OCI-LY1 (cell line): ENCODE data around the gene C11orf21.

Source experiments
- H2AFZ ChIP-seq: fragments of 200-600 bp; sonication (generic), shearing (Covaris generic); 2 replicates; pipeline ENCODE4 v1.6.0; 2014; ENCODE audit warnings: antibody characterized with exemption, mild to moderate bottlenecking, low read length
- H3F3A ChIP-seq: fragments of 200-600 bp; sonication (generic), shearing (Covaris generic); 2 replicates; pipeline ENCODE4 v1.6.0; 2014; ENCODE audit warnings: mild to moderate bottlenecking, antibody characterized with exemption, low read length, moderate library complexity; ENCODE audit not compliant: insufficient read depth
- H3K27ac ChIP-seq: fragments of 200-600 bp; sonication (generic); 2 replicates; pipeline ENCODE4 v1.5.1; 2014; ENCODE audit warnings: low read length, mixed run types, mild to moderate bottlenecking, low read depth; ENCODE audit not compliant: poor library complexity, severe bottlenecking
- H3K27me3 ChIP-seq: fragments of 200-600 bp; sonication (generic); 2 replicates; pipeline ENCODE4 v1.6.0; 2014; ENCODE audit warnings: antibody characterized with exemption, mild to moderate bottlenecking, low read length, moderate library complexity; ENCODE audit not compliant: insufficient read depth
- H3K36me3 ChIP-seq: fragments of 200-600 bp; sonication (generic); 2 replicates; pipeline ENCODE4 v1.6.1; 2014; ENCODE audit warnings: mild to moderate bottlenecking, antibody characterized with exemption, low read length, moderate library complexity, mixed read lengths; ENCODE audit not compliant: insufficient read depth
- H3K4me1 ChIP-seq: fragments of 200-600 bp; sonication (generic); 2 replicates; pipeline ENCODE4 v1.5.1; 2014; ENCODE audit warnings: mild to moderate bottlenecking, low read length, moderate library complexity; ENCODE audit not compliant: insufficient read depth, severe bottlenecking
- H3K4me2 ChIP-seq: fragments of 200-600 bp; sonication (generic), shearing (Covaris generic); 2 replicates; pipeline ENCODE4 v1.6.1; 2014; ENCODE audit warnings: low read length
- H3K4me3 ChIP-seq: fragments of 200-600 bp; sonication (generic); 2 replicates; pipeline ENCODE4 v1.5.1; 2014; ENCODE audit warnings: low read length, low read depth, mild to moderate bottlenecking, mixed read lengths; ENCODE audit not compliant: poor library complexity, severe bottlenecking
- H3K79me2 ChIP-seq: fragments of 200-600 bp; shearing (Covaris generic); 2 replicates; pipeline ENCODE4 v1.6.1; 2016; ENCODE audit warnings: mixed run types, low read length, mixed read lengths; ENCODE audit not compliant: insufficient read depth
- H3K9ac ChIP-seq: fragments of 200-600 bp; sonication (generic), shearing (Covaris generic); 2 replicates; pipeline ENCODE4 v1.6.1; 2014; ENCODE audit warnings: mild to moderate bottlenecking, low read length, mixed read lengths
- H3K9me2 ChIP-seq: fragments of 200-600 bp; sonication (generic), shearing (Covaris generic); 2 replicates; pipeline ENCODE4 v1.6.1; 2014; ENCODE audit warnings: low read depth, mild to moderate bottlenecking, low read length, mixed read lengths
- H3K9me3 ChIP-seq: fragments of 200-600 bp; shearing (Covaris generic); 2 replicates; pipeline ENCODE4 v1.6.1; 2014; ENCODE audit warnings: low read length, mixed read lengths
- H4K20me1 ChIP-seq: fragments of 200-600 bp; sonication (generic), shearing (Covaris generic); 2 replicates; pipeline ENCODE4 v1.6.0; 2016; ENCODE audit warnings: mild to moderate bottlenecking, low read length; ENCODE audit not compliant: insufficient read depth
- CTCF ChIP-seq: fragments of 200-600 bp; sonication (generic), shearing (Covaris generic); IDR thresholded peaks from 2 replicates; pipeline ENCODE4 v1.5.1; 2017; ENCODE audit warnings: mild to moderate bottlenecking, antibody characterized with exemption, low read length, moderate library complexity, mixed read lengths
- EZH2 ChIP-seq: fragments of 200-600 bp; sonication (generic), shearing (Covaris generic); IDR thresholded peaks from 2 replicates; pipeline ENCODE4 v1.8.0; 2017; ENCODE audit warnings: borderline replicate concordance, mixed run types, mild to moderate bottlenecking, antibody characterized with exemption, low read length, moderate library complexity, mixed read lengths

C11orf21 gene

DNA sequence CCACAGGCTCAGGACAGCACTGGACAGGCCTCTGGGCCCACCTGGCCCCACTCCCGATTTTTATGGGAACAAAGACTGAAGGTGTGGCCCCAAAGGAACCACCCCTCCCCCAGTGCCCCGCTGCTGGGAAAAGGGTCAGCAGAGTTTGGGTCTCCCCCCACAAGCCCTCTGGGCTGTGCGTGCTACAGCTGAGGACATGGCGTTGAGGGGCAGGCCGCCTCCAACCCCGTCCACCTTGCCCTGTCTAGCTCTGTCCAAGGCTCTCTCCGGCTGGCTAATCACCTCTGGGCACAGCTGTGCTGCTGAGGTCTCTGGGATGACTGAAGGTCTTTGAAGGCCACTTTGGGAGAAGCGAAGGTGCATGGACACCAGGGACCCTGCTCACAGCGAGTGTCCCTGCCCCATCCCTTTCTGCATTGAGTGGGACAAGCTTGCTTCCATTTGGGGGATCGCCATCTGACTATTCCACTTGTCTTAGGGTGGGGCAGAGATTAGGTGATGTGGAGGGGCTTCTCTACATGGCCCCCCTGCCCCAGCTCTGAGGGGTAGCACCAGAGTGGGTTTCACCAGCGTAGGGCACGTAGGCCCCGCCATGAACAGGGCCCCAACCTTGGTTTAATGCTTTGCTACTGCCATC is 37.9 kb downstream of the C11orf21 start:
- no peaks in the 10 kb centered on the region for H3K9me3 ChIP-seq
- H3K27ac ChIP-seq: no peak overlapping the region
- no peaks in the 10 kb centered on the region for H3K79me2 ChIP-seq
- no peaks in the 10 kb centered on the region for H3K9me2 ChIP-seq
- H4K20me1 ChIP-seq: no peaks in the 10 kb centered on the region
- H3F3A ChIP-seq: no peaks in the 10 kb centered on the region
- no peaks in the 10 kb centered on the region for H3K4me1 ChIP-seq
- H3K9ac ChIP-seq: no peak overlapping the region
- no peak overlapping the region for H2AFZ ChIP-seq
- no peak for TF ChIP-seq EZH2
- TF ChIP-seq CTCF: no peak
- no peak overlapping the region for H3K4me3 ChIP-seq
- no peaks in the 10 kb centered on the region for H3K36me3 ChIP-seq
- no peak overlapping the region for H3K4me2 ChIP-seq
- H3K27me3 ChIP-seq: no peaks in the 10 kb centered on the region; the same call in 1 of the 2 replicates

- Histone ChIP-seq H3K27ac (no peak overlapping the region), H3K4me3 (no peak overlapping the region), H3K9me3 (no peaks in the 10 kb centered on the region), H3K4me2 (no peak overlapping the region), H3K36me3 (no peaks in the 10 kb centered on the region), H3K79me2 (no peaks in the 10 kb centered on the region), H2AFZ (no peak overlapping the region), H3K27me3 (no peaks in the 10 kb centered on the region; the same call in 1 of the 2 replicates), H3K9me2 (no peaks in the 10 kb centered on the region), H3K4me1 (no peaks in the 10 kb centered on the region), H3K9ac (no peak overlapping the region), H3F3A (no peaks in the 10 kb centered on the region), H4K20me1 (no peaks in the 10 kb centered on the region)
- no peak for TF ChIP-seq CTCF
- no peak for TF ChIP-seq EZH2
Observed at GRCh38 chr11:2263071-2263565, 38.6 kb downstream of the C11orf21 start.

DNA sequence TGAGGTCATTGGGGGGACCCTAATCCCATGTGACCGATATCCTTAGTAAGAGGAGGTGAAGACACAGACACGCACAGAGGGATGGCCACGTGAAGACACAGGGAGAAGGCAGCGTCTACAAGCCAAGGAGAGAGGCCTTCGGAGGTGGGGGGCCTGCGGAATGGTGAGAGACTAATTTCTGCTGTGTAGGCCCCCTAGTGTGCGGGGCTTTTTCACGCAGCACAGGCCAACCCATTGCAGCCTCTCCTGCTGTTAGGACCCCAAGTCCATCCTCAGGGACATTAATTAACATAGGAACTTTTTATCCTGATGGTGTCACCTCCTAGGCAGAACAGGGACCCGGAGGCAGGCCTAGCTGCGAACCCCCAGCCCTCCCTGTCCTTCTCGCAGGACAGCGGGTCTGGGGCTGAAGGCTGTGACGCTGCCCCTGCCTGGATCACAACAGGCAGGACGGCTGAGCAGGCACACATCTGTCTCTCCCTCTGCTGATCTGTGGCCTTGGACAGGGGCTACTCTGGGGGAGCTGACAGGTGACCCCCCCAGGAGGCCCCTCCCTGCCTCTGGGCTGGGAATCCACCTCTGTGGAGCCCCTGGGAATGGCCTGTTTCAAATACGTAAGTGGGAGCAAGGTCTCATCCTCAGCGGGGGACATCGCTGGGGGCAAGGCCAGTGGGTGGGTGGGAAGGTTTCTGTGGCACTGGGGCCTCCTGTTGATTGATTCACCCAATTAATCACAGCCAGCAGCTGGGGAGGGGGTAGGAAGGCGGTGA is 39.2 kb downstream of the C11orf21 start:
- H3K9me3 ChIP-seq: no peaks in the 10 kb centered on the region
- no peak overlapping the region for H3K4me2 ChIP-seq
- H3K27ac ChIP-seq: no peak overlapping the region
- H3K36me3 ChIP-seq: no peaks in the 10 kb centered on the region
- H3K79me2 ChIP-seq: no peaks in the 10 kb centered on the region
- TF ChIP-seq EZH2 (no peak), CTCF (no peak)
- H3K27me3 ChIP-seq: no peaks in the 10 kb centered on the region; the same call in 1 of the 2 replicates
- no peak overlapping the region for H2AFZ ChIP-seq
- no peak overlapping the region for H3K9ac ChIP-seq
- no peak overlapping the region for H3K4me3 ChIP-seq
- no peaks in the 10 kb centered on the region for H3K9me2 ChIP-seq
- no peaks in the 10 kb centered on the region for H4K20me1 ChIP-seq
- no peaks in the 10 kb centered on the region for H3F3A ChIP-seq
- no peaks in the 10 kb centered on the region for H3K4me1 ChIP-seq
